Immature natural killer cell (primary cell): ENCODE data around the gene LGMN. TPM values are rescaled to one million over a fixed set of nuclear protein-coding genes. Genes with fewer than 3 reads are reported as not detected.

Experiments
- DNase-seq, 3 donors: peaks; one replicate each; pipeline ENCODE4 v3.0.0; 2022; ENCODE audit warnings: mixed read lengths in 1 of 3
- H3K27ac Mint-ChIP-seq, 6 donors: one replicate each; pipeline ENCODE4 v1.8.0; 2020; ENCODE audit warnings: mixed read lengths in 6 of 6, mild to moderate bottlenecking in 5 of 6, inconsistent platforms in 4 of 6, moderate library complexity in 3 of 6
- H3K27me3 Mint-ChIP-seq, 3 donors: one replicate each; pipeline ENCODE4 v1.8.0; 2020 to 2021; ENCODE audit warnings: low read depth in 3 of 3, mild to moderate bottlenecking in 3 of 3, mixed read lengths in 3 of 3, moderate library complexity in 3 of 3, inconsistent platforms in 1 of 3
- H3K36me3 Mint-ChIP-seq, 3 donors: one replicate each; pipeline ENCODE4 v1.8.0; 2020; ENCODE audit warnings: mixed read lengths in 3 of 3, inconsistent platforms in 2 of 3, mild to moderate bottlenecking in 2 of 3
- H3K4me1 Mint-ChIP-seq, 2 donors: one replicate each; pipeline ENCODE4 v1.8.0; 2020; ENCODE audit warnings: inconsistent platforms in 2 of 2, mild to moderate bottlenecking in 2 of 2, mixed read lengths in 2 of 2, moderate library complexity in 1 of 2
- H3K4me3 Mint-ChIP-seq, 5 donors: one replicate each; pipeline ENCODE4 v1.8.0; 2020; ENCODE audit warnings: mild to moderate bottlenecking in 5 of 5, mixed read lengths in 5 of 5, inconsistent platforms in 3 of 5, moderate library complexity in 3 of 5
- H3K9me3 Mint-ChIP-seq, 6 donors: one replicate each; pipeline ENCODE4 v1.8.0; 2020; ENCODE audit warnings: mild to moderate bottlenecking in 6 of 6, mixed read lengths in 6 of 6, inconsistent platforms in 4 of 6, moderate library complexity in 3 of 6
- polyA plus RNA-seq, 3 donors: library from polyadenylated mRNA; unstranded; fragments of 300-500 nt; fragmentation: Illumina TruSeq; gene quantifications; one replicate each; pipeline ENCODE4 v1.2.3, GENCODE V29; 2021

LGMN gene
- polyA plus RNA-seq, 3 donors from 2014 or later = 1.7 to 7.4 (median 2.9) TPM

DNA sequence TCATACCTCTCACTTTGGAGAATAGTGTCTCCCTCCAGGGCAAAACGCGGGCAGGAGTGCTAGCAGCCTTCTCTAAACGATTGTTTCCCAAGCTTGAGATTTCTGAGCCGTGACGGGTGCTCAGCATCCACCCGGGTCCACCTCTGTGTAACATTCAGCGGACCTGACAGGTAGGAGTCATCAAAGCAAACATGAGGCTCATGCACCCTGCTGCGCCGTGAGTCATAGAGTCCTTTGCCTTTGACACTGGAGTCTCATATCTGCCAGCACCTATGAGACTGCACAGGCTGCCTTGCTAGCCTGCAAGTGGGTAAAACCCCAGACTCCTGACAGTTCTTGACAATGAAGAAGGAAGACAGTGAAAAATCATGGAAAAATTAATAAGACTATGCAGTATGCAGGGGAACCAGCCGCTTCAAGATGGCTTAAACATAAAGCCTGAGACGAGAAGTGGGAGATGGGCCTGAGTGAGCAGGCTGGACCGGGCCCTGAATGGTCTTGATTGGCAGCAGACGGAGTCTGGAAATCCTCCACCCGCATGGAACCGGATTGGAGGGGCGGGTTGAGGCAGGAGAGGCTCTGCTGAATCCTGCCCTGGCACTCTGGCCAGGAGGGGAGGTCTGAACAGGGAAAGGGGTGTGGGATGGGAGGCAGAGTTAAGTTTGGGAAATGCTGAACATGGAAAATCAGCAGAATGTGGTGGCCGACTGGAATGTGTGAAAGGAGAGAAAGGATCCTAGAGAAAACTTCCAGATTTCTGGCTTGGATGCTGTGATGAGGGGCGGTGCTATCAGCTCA lies 54.2 kb downstream of the LGMN start:
- DNase-seq = no peak
- H3K27me3 Mint-ChIP-seq = peaks cover 17 to 30% (median 26%) of the 10 kb centered on the region in 3 donors
- H3K36me3 Mint-ChIP-seq = no peaks in the 10 kb centered on the region
- H3K27ac Mint-ChIP-seq = peak overlapping the region; percentile 23 to 78 (median 40)
- peaks cover 30 to 54% of the 10 kb centered on the region in 2 donors for H3K4me1 Mint-ChIP-seq
- no peak overlapping the region for H3K4me3 Mint-ChIP-seq
- H3K9me3 Mint-ChIP-seq = no peaks in the 10 kb centered on the region

DNA sequence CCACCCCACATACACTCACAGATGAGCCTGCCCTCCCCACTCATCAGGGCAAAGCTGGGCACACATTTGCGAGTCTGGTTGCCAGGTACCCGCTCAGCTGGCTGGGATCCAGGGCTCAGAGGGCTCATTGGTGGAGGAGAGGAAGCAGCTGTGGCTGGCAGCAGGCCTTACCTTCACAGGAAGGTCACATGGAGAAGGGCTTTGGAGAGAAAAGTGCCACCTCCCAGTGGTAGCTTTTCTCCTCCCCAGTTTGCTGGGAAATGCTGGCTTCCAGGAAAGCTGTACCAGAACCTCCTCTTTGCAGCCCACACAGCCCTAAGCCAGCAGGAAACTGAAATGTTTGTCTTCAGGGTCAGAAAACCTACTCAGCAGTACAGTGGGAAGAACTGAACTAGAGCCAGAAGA lies 55.6 kb downstream of the LGMN start:
- Mint-ChIP-seq H3K27ac (peak overlapping the region; percentile 23 to 78 (median 60)), H3K4me1 (peaks cover 30 to 54% of the 10 kb centered on the region in 2 donors), H3K27me3 (peaks cover 13 to 35% (median 26%) of the 10 kb centered on the region in 3 donors), H3K9me3 (no peaks in the 10 kb centered on the region), H3K4me3 (no peak overlapping the region), H3K36me3 (no peaks in the 10 kb centered on the region)
- no peak for DNase-seq

DNA sequence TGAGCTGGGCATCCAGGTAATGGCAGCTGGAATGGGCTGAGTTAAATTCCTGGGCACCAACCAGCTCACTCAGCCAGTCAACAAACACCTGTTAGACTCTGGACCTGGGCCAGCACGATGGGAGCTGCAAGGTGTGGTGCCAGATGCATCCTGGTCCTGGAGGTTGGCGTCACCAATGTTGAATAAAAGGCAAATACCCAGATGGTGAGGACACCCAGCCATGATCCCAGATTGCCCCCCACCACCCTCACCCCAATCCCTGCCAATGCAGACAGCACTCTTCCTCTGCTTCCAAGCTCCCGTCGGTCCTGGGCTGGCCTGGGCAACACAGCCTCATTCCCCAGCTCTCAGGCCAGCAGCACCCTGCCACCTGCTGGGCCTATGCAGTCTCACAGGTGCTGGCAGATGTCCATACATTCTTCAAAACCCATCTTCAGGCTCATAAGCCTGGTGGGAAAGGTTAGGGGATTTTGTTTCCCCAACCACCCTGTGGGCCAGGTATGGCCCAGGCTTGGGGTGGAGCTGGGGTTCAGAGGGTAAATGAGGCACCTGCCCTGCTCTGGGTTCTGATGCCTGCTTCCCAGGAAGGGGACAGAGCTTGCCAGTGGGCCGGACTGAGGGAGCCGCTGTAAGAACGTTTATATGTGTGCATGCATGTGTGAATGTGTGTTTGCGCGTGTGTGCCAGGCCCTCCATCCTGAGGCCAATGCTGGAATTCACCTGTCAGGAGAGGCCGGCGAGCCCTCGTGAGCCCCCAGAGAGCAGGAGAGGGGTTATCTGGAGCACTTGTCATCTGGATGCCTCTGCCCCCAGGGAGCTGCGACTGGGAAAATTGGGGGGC lies 58.0 kb downstream of the LGMN start:
- H3K4me3 Mint-ChIP-seq = no peak overlapping the region
- peaks cover 27 to 36% of the 10 kb centered on the region in 2 donors for H3K4me1 Mint-ChIP-seq
- peak overlapping the region in 5 of 6 donors; percentile 12 to 76 (median 29) for H3K27ac Mint-ChIP-seq
- no peaks in the 10 kb centered on the region for H3K9me3 Mint-ChIP-seq
- H3K27me3 Mint-ChIP-seq = peaks cover 10 to 32% (median 27%) of the 10 kb centered on the region in 3 donors
- H3K36me3 Mint-ChIP-seq = peaks cover 0 to 6% (median 0%) of the 10 kb centered on the region in 3 donors
- no peak for DNase-seq

DNA sequence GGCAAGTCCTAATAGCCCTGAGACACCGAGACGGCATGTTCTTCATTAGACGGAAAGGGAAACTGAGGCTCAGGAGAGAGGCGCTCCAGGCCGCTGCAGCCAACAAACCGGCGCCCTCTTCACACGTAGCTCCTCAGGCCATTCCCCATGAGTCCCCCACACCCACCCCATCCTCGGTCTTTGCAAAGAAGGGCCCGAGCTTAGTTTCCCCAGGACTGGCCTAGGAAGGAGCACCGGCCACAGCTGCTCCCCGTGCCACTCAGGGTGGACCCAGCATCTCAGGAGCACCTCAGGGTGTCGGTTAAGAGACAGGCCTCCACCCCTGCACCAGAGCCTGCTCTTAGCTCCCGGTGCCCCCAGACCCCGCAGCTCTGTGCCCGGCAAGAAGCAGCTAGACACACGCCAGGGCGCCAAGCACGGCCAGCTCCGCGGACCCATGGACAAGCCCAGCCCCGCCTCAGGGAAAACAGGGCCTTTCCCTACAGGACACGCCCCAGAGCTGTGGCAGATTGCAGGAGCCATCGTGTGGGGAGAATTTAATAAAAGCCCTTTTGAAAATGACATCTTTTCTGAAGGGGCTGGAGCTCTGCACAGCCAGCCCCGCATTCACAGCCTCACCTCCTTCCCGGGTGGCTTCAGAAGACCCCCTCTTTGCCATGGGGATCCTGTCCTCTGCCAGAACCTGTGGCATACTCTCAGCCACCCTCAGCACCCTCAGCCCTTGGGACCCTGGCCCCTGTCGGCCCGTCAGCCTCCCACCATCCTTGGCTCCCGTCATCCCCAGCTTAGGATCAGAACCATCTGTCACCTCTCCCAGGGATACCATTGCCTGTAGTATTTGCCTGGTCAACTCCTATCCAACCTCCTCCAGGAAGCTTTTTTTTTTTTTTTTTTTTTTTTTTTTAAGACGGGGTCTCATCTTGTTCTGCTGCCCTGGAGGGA lies 59.7 kb downstream of the LGMN start:
- H3K4me1 Mint-ChIP-seq = peaks cover 19 to 20% of the 10 kb centered on the region in 2 donors
- no peaks in the 10 kb centered on the region for H3K9me3 Mint-ChIP-seq
- H3K4me3 Mint-ChIP-seq = no peak overlapping the region
- peak overlapping the region in 2 of 6 donors; percentile 34 to 48 for H3K27ac Mint-ChIP-seq
- peaks cover 0 to 6% (median 0%) of the 10 kb centered on the region in 3 donors for H3K36me3 Mint-ChIP-seq
- no peak for DNase-seq
- H3K27me3 Mint-ChIP-seq = peaks cover 5 to 26% (median 19%) of the 10 kb centered on the region in 3 donors

DNA sequence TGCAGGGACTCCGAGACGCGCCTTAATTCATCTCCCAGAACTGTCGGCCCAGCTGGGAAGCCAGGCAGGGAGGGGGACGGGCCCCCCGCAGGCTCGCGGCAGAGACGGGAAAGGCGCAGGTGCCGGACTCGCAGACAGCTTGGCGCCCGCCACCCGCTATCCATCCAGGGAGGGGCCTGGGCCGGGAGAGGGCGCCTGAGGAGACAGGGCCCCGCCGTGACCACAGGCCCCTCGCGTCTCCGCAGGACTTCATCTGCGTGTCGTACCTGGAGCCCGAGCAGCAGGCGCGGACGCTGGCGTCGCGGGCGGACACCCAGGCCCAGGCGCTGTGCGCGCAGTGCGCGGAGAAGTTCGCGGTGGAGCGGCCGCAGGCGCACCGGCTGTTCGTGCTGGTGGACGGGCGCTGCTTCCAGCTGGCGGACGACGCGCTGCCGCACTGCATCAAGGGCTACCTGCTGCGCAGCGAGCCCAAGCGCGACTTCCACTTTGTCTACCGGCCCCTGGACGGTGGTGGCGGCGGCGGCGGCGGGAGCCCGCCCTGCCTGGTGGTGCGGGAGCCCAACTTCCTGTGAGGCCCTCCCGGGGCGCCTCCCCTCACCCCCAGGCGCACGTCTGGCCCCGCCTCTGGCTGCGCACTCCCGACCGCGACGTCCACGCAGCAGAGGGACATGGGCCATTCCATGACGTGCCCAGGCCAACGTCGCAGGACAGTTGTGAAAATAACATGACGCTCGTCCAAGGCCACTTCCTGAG lies 60.6 kb downstream of the LGMN start:
- Mint-ChIP-seq H3K4me1 (peaks cover 11 to 12% of the 10 kb centered on the region in 2 donors), H3K4me3 (no peak overlapping the region), H3K27me3 (peaks cover 5 to 23% (median 13%) of the 10 kb centered on the region in 3 donors), H3K36me3 (peaks cover 0 to 6% (median 0%) of the 10 kb centered on the region in 3 donors), H3K27ac (no peak overlapping the region), H3K9me3 (no peaks in the 10 kb centered on the region)
- DNase-seq = no peak

DNA sequence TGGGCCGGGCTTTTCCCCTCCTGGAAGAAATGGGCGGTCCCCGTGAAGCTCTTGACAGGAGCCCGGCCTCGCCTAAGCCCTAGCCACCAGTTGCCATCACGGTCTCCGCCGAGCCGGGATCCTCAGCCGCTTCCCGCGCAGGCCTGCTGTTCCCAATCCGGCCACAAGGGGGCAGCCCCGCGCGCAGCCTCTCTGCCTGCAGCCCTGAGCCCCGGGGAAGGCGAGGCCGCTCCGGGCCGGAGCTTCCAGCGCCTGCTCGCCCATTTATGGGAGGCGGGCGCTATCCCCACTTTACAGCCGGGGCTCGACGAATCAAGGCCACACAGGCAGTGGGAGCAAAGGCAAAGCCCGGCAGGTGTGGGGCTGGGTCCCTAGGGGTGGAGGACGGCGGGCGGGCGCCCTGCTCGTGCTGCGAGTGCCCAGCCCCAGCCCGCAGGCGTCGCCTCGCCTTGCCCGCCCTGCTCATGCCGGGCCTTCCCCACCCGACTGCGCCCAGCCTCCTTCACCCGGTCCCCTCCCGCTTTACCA lies 61.5 kb downstream of the LGMN start:
- Mint-ChIP-seq H3K27me3 (peaks cover 2 to 23% (median 11%) of the 10 kb centered on the region in 3 donors), H3K4me3 (no peak overlapping the region), H3K36me3 (peaks cover 0 to 6% (median 0%) of the 10 kb centered on the region in 3 donors), H3K4me1 (peaks cover 9 to 12% of the 10 kb centered on the region in 2 donors), H3K9me3 (no peaks in the 10 kb centered on the region), H3K27ac (peak overlapping the region in 1 of 6 donors; percentile 46)
- DNase-seq = peak in 2 of 3 donors; percentile 53 to 59

DNA sequence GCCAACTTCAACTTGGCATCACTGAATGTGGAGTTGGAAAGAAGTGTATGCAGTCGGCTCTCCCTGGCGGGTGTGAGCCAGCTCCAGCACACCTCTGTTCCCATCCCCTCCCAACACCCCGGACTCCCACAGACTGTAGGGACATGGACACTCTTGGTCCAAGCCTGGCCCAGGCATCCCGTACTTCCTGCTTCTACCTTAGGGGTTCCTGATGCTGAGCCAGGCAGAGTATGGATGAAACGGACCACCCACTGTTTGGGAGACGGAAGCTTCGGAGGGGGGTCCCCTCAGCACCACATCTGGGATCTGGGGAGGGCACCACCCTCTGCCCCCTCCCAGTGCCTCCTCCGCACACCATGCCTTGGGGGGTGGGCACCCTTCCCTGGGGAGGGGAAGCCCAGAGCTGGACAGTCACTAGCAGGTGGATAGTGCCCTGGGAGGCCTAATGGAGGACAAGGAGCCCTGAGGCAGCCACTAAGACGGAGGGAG lies 62.0 kb downstream of the LGMN start:
- Mint-ChIP-seq H3K27ac (peak overlapping the region in 4 of 6 donors; percentile 27 to 80 (median 43)), H3K4me1 (peaks cover 9 to 14% of the 10 kb centered on the region in 2 donors), H3K9me3 (no peaks in the 10 kb centered on the region), H3K36me3 (peaks cover 0 to 8% (median under 1%) of the 10 kb centered on the region in 3 donors), H3K4me3 (no peak overlapping the region), H3K27me3 (peaks cover 2 to 20% (median 8%) of the 10 kb centered on the region in 3 donors)
- no peak for DNase-seq

DNA sequence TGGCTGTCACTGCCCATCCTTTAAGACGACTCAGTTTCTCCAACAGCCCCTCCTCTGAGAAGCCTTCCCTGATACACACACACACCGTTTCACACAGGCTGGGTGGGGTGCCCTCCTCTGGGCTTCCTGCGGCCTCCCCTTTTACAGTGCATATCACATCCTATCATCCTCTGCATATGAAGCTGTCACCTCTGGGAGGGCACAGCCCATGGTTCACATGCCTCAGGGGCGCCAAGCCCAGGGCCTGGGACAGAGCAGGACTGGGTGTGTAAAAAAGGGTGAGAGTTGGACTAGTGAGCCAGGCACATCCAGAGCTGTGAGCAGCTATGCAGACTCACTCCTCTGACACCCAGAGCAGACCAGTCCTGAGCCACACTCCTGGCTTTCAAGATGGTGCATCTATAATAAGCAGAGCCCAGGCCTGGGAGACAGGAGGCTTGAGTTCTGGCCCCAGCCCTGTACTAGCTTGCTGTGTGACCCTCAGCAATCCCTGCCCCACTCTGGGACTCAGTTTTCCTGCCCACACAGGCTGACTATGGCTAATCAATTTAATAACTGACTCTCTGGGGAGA lies 62.6 kb downstream of the LGMN start:
- Mint-ChIP-seq H3K36me3 (peaks cover 4 to 14% (median 6%) of the 10 kb centered on the region in 3 donors), H3K4me1 (peaks cover 15 to 20% of the 10 kb centered on the region in 2 donors), H3K4me3 (peak overlapping the region in 1 of 5 donors; percentile 17), H3K27me3 (peaks cover 6 to 21% (median 7%) of the 10 kb centered on the region in 3 donors), H3K9me3 (no peaks in the 10 kb centered on the region), H3K27ac (peak overlapping the region; percentile 16 to 80 (median 30))
- DNase-seq = no peak

DNA sequence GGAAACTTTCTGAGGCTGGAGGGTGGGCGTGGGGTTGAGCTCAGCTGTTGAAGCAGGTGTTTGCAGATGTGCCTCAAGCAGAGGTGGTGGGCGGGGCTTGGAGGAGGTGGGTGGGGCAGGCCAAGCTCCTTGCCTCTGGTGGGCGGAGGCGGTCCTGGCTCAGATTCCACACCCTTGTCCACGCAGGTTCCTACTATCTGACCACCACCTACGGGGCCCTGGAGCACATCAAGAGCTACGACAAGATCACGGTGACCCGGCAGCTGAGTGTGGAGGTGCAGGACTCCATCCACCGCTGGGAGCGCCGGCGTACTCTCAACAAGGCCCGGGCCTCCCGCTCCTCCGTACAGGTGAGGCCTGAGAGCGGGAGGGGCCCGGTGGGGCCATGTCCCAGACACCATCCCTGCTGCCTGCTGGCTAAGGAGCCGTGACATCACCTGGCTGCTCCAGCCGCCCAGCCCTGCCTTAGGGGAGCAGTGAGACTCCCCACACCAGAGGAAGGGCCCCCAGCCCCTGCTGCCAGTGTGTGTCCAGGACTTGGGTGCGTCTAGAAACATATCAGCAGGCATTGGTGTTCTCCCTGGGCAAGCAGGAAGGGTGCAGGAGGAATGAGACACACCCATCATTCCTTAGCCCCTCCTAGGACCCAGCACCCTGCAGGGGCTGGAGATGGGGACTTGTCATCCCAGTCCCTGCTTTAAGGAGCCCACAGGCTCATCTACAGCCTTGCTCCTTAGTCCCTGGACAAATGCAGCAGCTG lies 63.4 kb downstream of the LGMN start:
- Mint-ChIP-seq H3K27ac (peak overlapping the region in 1 of 6 donors; percentile 80), H3K9me3 (no peaks in the 10 kb centered on the region), H3K4me1 (peaks cover 24 to 27% of the 10 kb centered on the region in 2 donors), H3K36me3 (peaks cover 4 to 18% (median 7%) of the 10 kb centered on the region in 3 donors), H3K27me3 (peaks cover 5 to 16% (median 6%) of the 10 kb centered on the region in 3 donors), H3K4me3 (no peak overlapping the region)
- no peak for DNase-seq

DNA sequence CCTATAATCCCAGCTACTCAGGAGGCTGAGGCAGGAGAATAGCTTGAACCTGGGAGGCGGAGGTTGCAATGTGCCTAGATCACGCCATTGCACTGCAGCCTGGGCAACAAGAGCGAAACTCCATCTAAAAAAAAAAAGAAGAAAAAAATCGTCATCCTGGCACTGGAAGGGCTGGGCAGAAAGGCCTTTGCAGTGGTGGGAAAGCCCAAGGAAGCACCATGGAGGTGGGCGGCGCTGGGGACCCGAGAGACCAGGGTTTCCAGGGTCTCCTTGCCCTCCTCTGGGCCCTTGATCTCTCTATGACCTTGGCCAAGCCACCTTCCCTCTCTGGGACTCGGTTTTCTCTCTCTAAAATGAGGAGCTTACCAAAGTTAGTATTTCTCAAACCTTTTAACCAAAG lies 65.4 kb downstream of the LGMN start:
- H3K27me3 Mint-ChIP-seq = peaks cover 3 to 8% (median 7%) of the 10 kb centered on the region in 3 donors
- H3K36me3 Mint-ChIP-seq = peaks cover 10 to 32% (median 10%) of the 10 kb centered on the region in 3 donors
- H3K27ac Mint-ChIP-seq = peak overlapping the region; percentile 24 to 75 (median 57)
- H3K9me3 Mint-ChIP-seq = no peaks in the 10 kb centered on the region
- DNase-seq = no peak
- H3K4me3 Mint-ChIP-seq = no peak overlapping the region
- peaks cover 33 to 40% of the 10 kb centered on the region in 2 donors for H3K4me1 Mint-ChIP-seq
